ENCODE measurements around the gene C2CD5. TPM values are rescaled to one million over a fixed set of nuclear protein-coding genes. Genes with fewer than 3 reads are reported as not detected.
"Not testable (repeated sequence)": the region's sequence is repeated elsewhere in the genome, so short reads cannot be mapped to it uniquely, and the experiment has no call there.

C2CD5 gene
- total RNA-seq, 1 donor from 2014 or later, result 50.2 TPM

- ATAC-seq (no peak), DNase-seq (no peak)
- H3K27ac ChIP-seq, result no peak overlapping the region
- H3K9me3 ChIP-seq, result no peaks in the 10 kb centered on the region
- H3K36me3 ChIP-seq, result no peaks in the 10 kb centered on the region
- H3K4me3 ChIP-seq, result no peak overlapping the region
- intact Hi-C loops (cut with DNase I), result no loop called here
- TF ChIP-seq CTCF (IDR thresholded peaks at IDR 0.05), result no peak
- no peaks in the 10 kb centered on the region for H3K4me1 ChIP-seq
- H3K27me3 ChIP-seq (ENCODE audit: low read depth), result no peaks in the 10 kb centered on the region
Observed at GRCh38 chr12:22562036-22563028, 18.0 kb upstream of the C2CD5 start.

- H3K27me3 ChIP-seq (ENCODE audit: low read depth); H3K27ac ChIP-seq; DNase-seq; ATAC-seq; H3K9me3 ChIP-seq; H3K4me1 ChIP-seq; H3K4me3 ChIP-seq; H3K36me3 ChIP-seq; intact Hi-C loops (cut with DNase I): not testable (repeated sequence)
Observed at GRCh38 chr12:22554750-22555149, 10.4 kb upstream of the C2CD5 start.

- Histone ChIP-seq H3K9me3 (peaks cover 10% of the 10 kb centered on the region), H3K4me1 (no peaks in the 10 kb centered on the region), H3K4me3 (no peak overlapping the region), H3K36me3 (no peaks in the 10 kb centered on the region), H3K27ac (no peak overlapping the region), H3K27me3 (ENCODE audit: low read depth) (no peaks in the 10 kb centered on the region)
- no peak for TF ChIP-seq CTCF (IDR thresholded peaks at IDR 0.05)
- intact Hi-C loops (cut with DNase I), result no loop called here
- ATAC-seq (no peak), DNase-seq (no peak)
Observed at GRCh38 chr12:22551624-22552023, 7.3 kb upstream of the C2CD5 start.

- peaks cover 27% of the 10 kb centered on the region for H3K4me1 ChIP-seq
- no peak for DNase-seq
- no peak overlapping the region for H3K27ac ChIP-seq
- no peak for ATAC-seq
- TF ChIP-seq CTCF (IDR thresholded peaks at IDR 0.05), result no peak
- H3K27me3 ChIP-seq (ENCODE audit: low read depth), result no peaks in the 10 kb centered on the region
- H3K4me3 ChIP-seq, result peak overlapping the region; percentile 82
- intact Hi-C loops (cut with DNase I), result no loop called here
- H3K9me3 ChIP-seq, result no peaks in the 10 kb centered on the region
- H3K36me3 ChIP-seq, result no peaks in the 10 kb centered on the region
Observed at GRCh38 chr12:22545255-22545654, 913 bp upstream of the C2CD5 start.

- intact Hi-C loops (cut with DNase I), result no loop called here
- Histone ChIP-seq H3K4me1 (peaks cover 33% of the 10 kb centered on the region), H3K27ac (peak overlapping the region; percentile 96), H3K36me3 (no peaks in the 10 kb centered on the region), H3K27me3 (ENCODE audit: low read depth) (no peaks in the 10 kb centered on the region), H3K4me3 (peak overlapping the region; percentile 82), H3K9me3 (no peaks in the 10 kb centered on the region)
- no peak for TF ChIP-seq CTCF (IDR thresholded peaks at IDR 0.05)
- ATAC-seq (peak; percentile 71 to 81), DNase-seq (peak; percentile 78)
Observed at GRCh38 chr12:22543246-22544037, 900 bp downstream of the C2CD5 start.

Data from lower lobe of right lung (tissue), 2 donors.